ENCODE results near the gene PPFIBP2.

- TF ChIP-seq ZFP30 (CRISPR knock-in tag; IDR thresholded peaks at IDR 0.05) (no peak), ZFP3 (CRISPR knock-in tag; IDR thresholded peaks at IDR 0.05) (no peak), ARNTL (CRISPR knock-in tag; IDR thresholded peaks at IDR 0.05; ENCODE audit: borderline replicate concordance, low read depth) (no peak), PATZ1 (CRISPR knock-in tag; IDR thresholded peaks at IDR 0.05; ENCODE audit: borderline replicate concordance) (no peak)
These were observed 62.3 kb downstream of the PPFIBP2 start for GRCh38 chr11:7575841-7576725.

Data from SK-N-SH treated with all-trans-retinoic acid at 6 μM for 48 hours (cell line).